Activated T-cell treated with anti-CD3 and anti-CD28 coated beads for 1 hour (primary cell): ENCODE measurements around the gene RNF217.

Experiments
- DNase-seq: peaks from one replicate; pipeline ENCODE4 v3.0.0-alpha.2; 2020; ENCODE audit warnings: low read depth

RNF217 gene

DNA sequence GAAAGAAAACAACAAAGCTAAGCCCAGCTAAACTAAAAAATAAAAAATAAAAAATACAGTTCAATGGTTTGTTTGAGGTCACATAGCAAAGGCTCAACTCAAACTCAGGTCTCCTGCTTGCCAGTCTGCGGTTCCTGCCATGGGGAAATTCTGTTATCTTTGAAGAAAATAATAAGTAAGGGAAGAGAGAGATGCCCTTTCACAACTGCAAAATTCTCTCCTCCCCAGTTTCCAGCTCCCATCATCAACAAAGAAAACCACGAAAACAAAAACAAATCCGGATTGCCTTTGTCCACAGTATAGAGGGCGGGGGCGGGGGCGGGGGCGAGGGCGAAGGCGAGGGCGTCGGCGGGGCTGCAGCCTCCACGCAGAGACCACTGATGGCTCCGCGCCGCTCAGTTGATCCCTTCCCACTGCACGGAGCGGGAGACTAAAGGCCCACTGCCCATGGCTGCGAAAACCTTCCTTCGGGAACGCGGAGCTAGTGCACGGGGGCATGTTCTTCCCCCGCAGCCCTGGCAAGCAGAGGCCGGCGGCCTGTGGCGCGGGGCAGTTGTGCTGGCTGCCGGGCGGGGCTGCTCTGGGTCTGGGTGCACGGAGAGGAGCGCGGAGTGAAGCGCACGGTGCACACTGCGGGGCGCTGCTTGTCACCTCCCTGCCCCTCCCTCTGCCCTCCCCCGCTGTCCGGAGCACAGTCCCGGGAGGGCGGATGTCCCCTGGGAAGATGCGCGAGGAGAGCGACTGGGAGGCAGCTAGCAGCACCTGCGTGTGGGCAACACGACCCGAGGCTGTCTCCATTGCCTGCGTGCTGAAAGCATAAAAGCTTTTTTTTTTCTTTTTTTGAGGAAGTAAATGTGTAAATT, 137.2 kb downstream of the RNF217 start:
- no peak for DNase-seq

DNA sequence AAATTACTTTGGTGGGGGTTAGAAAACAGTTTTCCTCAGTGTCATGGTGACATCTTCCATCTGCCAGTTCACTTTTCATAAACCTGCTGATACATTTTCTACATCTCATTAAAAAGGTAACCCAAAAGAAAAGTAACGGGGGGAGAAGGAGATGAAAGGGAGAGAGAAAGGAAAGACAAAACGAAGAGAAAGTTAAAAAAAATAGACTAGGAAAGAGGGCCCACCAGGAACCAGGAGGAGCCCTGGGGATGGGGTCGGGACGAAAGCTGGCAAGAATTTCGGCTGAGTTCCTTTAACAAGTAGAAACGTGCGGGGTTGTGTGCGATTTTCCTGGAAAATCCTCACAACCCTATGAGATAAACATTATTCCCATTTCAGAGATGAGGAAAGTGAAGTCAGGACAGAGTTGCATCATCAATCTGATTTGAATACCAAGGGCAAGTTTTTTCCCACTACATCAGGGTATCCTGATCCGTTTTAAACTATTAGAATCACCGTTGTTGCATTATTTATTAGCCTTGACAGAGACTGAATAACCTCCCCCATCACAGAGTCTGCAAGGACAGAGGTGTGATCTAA, 137.9 kb downstream of the RNF217 start:
- no peak for DNase-seq

- no peak for DNase-seq
These were observed 138.9 kb downstream of the RNF217 start for GRCh38 chr6:125101128-125101527.

- DNase-seq = no peak
These were observed 139.4 kb downstream of the RNF217 start for GRCh38 chr6:125101631-125102030.

- no peak for DNase-seq
These were observed 140.2 kb downstream of the RNF217 start for GRCh38 chr6:125102411-125102810.

GRCh38 chr6:125102891-125103290, 140.7 kb downstream of the RNF217 start:
- no peak for DNase-seq

- no peak for DNase-seq
These were observed 142.2 kb downstream of the RNF217 start for GRCh38 chr6:125104425-125104824.

DNA sequence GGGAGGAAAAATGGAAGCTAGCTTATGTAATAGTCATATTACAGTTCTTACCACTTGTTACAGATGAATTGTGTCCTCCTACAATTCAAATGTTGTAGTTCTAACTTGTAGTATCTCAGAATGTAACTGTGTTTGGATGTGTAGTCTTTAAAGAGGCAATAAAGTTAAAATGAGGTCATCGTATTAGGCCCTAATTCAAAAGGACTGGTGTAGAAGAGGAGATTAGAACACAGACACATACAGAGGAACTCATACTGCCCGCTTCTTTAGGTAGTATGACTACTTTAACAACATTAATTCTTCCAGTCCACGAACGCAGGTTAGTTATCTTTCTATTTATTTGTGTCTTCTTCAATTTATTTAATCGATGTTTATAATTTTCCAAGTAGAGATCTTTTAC, 144.8 kb downstream of the RNF217 start:
- DNase-seq = no peak

DNA sequence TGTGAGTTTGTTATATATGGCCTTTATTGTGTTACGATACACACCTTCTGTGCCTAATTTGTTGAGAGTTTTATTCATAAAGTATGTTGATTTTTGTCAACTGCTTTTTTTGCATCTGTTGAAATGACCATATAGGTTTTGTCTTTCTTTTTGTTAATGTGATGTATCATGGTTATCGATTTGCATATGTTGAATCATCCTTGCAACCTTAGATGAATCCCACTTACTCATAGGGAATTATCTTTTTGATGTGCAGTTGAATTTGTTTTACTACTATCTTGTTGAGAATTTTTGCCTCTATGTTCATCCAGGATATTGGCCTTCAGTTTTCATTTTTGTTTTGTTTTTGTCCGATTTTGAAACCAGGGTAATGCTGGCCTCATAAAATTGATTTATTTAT, 145.7 kb downstream of the RNF217 start:
- DNase-seq = no peak

DNA sequence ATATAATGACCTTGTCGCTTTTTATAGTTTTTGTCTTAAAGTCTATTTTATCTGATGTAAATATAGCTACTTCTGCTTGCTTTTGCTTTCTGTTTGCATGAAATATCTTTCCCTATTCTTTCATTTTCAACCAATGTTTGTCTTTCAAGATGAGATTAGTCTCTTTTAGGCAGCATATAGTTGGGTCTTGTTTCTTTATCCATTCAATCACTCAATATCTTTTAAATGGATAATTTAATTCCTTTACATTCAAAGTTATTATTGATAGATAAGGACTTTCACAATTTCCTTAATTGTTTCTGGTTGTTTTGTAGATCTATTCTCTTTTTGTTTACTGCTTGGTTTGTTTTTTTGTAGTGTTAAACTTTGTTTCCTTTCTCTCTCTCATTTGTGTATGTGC, 147.8 kb downstream of the RNF217 start:
- no peak for DNase-seq

DNA sequence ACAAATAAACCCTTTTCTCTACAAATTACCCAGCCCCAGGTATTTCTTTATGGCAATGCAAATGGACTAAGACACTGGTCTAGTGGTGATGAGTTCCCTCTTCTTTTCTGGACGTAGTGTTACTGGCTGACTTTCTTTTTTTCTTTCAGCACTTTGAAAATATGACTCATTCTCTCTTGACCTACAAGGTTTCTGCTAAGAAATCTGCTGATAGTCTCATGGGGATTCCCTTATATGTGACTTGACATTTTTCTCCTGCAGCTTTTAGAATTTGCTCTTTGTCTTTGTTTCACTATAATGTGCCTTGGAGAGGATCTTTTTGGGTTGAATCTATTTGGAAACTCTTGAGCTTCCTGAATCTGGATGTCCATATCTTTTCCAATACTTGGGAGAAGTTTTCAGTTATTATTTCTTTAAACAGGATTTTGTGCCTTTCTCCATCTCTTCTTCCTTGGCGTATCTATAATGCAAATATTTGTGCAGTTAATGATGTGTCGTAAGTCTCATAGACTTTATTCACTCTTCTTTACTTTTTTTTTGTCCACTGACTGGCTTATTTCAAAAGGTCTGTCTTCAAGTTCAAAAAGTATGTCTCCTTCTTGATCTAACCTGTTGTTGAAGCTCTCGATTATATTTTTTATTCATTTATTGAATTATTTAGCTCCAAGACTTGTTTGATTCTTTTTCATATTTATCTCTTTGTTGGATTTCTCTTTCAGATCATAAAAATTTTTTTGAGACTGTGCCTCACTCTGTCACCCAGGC, 149.2 kb downstream of the RNF217 start:
- no peak for DNase-seq

GRCh38 chr6:125112934-125113333, 150.7 kb downstream of the RNF217 start:
- no peak for DNase-seq

- peak; percentile 19 for DNase-seq
These were observed 152.1 kb downstream of the RNF217 start for GRCh38 chr6:125114248-125114858.

DNA sequence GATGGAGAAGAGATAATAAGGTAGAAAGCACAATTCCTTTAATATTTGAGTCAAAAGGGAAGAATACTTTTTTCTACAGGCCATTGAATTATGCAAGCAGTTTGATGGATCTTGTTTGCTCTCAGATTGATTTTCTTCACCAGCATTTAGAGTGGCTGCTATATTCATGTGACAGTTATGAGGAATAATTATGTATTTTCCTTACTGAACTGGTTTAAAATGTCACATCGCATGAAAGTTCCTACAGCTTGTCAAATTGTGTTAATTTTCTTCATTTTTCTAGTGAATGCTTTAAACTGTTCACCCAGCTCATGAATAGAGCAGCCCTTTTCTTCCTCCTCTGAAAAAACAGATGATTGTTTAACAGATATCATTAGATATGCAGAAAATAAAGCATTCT, 153.9 kb downstream of the RNF217 start:
- DNase-seq = no peak

DNA sequence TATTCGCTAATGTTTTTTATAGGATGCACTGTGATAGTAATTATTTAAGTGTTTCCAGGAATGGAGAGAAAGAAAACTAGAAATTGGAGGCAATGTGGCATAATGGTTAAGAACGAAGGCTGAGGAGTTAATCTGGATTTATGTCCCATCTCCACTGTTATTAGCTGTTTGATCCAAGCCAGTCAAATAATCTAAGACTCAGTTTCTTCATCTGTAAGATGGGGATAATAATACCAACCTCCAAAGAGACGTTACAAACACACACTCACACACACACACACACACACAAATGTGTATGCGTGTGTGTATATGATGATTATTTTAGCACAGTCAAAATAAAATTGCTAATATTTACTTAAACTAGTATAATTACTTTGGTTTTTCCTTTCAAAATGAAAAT, 154.5 kb downstream of the RNF217 start:
- DNase-seq = no peak

DNA sequence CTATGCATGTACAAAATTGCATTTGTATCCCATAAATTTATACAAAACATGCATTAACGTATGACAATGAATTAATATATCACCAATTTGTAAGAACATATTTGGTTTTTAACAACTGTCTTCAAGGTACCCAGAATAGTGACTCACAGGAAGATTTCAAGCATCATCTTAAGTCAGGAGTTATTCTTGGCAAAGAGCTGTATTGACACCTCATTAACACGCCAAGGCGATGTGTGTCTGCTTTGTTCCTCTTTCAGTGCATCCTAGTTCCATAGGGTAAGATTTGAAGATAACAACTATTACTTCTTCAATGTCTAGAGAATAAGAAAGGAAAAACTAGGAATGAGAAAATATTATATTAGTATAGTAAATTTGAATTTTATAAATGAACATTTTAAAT, 155.6 kb downstream of the RNF217 start:
- no peak for DNase-seq

GRCh38 chr6:125120054-125120590, 157.9 kb downstream of the RNF217 start:
- no peak for DNase-seq

- DNase-seq = no peak
These were observed 159.7 kb downstream of the RNF217 start for GRCh38 chr6:125121894-125122293.

GRCh38 chr6:125123051-125123450, 160.8 kb downstream of the RNF217 start:
- DNase-seq = no peak

DNA sequence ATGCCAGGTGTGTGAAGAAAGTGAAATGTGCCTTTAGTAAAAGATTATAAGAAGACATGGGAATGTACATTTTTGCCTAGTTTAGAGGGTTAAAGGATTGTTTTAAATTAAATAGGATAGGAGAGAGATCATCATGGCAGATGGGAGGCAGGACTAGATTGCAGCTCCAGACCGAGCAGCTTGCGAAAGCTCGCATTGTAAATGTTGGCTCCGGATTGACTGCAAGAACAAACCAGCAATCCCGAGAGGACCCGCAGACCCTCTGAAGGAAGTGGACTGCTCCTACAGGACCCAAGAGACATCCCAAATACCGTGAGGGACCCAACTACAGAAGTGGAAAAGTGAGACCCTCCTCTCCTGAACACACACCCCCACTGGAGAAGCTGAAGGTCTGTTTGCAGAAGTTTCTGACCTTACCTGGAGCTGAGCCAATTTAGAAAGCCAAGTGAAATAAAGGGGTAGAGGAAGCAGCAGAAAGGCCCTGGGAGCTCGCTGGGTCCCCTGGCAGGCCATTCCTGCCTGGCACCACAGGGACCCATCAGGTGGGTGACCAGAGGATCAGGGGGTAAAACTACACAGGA, 161.3 kb downstream of the RNF217 start:
- DNase-seq = no peak

GRCh38 chr6:125124049-125124669, 161.9 kb downstream of the RNF217 start:
- DNase-seq = no peak
